Fibroblast of mammary gland (primary cell): ENCODE results near the gene ANKRD40CL.
A peak's percentile ranks its signal among the peaks of the same experiment; 100 is the strongest.

ENCODE experiments used
- DNase-seq: peaks from one replicate; pipeline ENCODE4 v3.0.0-alpha.2; 2010; ENCODE audit warnings: low read depth
- H3K4me3 ChIP-seq: 2 replicates; pipeline ENCODE4 v1.5.1; 2011; ENCODE audit warnings: low read depth, mild to moderate bottlenecking, low read length, moderate library complexity; ENCODE audit not compliant: control insufficient read depth
- TF ChIP-seq, protein P1 (sequence below): conservative IDR thresholded peaks from 2 replicates; pipeline ENCODE4 v1.5.1; 2011; ENCODE audit warnings: low read depth, low read length, inconsistent platforms; ENCODE audit not compliant: control insufficient read depth, insufficient read depth

Gene ANKRD40CL

DNA sequence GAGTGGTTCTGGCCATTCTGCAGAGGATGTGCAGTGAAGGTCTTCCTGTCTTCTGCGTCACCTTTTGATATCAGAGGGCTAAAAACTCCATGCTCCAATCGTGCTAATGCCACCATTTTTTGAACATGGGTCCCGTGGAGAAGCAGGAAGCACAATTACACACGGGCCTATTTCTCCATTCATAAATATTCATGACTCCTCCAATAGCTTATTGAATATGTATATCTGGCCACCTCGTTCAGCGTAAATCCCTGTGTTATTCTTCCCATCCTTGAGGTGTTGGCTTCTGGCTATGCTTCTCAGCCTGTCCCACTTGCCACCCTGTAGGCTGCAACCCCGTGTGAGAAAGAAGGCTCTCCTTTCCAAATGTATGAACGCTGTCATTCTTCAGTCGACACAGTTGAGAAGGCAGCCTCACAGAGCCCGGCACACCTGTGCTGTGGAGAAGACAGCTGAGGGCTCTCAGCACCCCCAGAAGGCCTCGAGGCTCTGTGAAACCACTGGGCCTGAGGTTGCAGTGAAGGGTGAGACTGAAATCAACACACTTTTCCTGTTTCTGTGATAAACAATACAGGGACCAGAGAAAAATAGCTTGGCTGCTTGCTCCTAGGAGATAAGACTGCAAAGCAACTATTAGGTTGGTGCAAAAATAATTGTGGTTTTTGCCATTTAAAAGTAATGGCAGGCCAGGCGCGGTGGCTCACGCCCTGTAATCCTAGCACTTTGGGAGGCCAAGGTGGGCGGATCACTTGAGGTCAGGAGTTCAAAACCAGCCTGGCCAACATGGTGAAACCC, 4.9 kb upstream of the ANKRD40CL start:
- no peak overlapping the region for H3K4me3 ChIP-seq
- DNase-seq: no peak
- TF ChIP-seq, protein P1, sequence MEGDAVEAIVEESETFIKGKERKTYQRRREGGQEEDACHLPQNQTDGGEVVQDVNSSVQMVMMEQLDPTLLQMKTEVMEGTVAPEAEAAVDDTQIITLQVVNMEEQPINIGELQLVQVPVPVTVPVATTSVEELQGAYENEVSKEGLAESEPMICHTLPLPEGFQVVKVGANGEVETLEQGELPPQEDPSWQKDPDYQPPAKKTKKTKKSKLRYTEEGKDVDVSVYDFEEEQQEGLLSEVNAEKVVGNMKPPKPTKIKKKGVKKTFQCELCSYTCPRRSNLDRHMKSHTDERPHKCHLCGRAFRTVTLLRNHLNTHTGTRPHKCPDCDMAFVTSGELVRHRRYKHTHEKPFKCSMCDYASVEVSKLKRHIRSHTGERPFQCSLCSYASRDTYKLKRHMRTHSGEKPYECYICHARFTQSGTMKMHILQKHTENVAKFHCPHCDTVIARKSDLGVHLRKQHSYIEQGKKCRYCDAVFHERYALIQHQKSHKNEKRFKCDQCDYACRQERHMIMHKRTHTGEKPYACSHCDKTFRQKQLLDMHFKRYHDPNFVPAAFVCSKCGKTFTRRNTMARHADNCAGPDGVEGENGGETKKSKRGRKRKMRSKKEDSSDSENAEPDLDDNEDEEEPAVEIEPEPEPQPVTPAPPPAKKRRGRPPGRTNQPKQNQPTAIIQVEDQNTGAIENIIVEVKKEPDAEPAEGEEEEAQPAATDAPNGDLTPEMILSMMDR: no peak

DNA sequence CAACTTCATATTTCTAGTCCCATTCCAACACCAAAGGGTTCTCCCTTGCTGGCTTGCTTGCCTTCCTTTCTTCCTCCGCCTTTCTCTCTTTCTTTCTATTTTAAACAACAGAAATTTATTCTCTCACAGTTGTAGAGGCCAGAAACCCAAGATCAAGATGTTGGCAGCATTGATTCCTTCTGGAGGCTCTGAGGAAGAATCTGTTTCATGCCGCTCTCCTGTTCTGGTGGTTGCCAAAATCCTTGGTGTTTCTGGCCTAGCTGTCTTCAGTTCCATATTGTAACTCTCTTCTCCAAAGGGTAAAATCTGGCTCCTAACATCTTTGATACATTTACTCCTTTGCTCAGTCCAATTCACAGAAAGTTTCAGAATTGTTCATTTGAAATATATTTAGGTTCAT, 3.0 kb upstream of the ANKRD40CL start:
- DNase-seq: no peak
- no peak overlapping the region for H3K4me3 ChIP-seq
- TF ChIP-seq, protein P1: no peak

DNA sequence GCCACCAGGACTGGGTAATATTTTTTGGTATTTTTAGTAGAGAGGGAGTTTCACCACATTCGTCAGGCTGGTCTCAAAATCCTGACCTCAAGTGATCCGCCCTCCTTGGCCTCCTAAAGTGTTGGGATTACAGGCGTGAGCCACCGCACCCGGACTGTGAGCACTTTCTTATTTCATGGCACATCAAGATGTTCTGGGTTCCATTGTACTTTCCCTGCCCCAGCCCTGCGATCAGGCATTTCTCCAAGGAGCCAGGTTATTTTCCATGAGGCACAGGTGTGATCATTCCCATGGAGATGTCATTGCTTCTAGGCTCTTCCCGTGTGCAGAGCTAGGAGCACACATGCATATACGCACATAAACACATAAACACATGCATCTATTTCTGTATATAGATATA, 2.6 kb upstream of the ANKRD40CL start:
- DNase-seq: no peak
- no peak overlapping the region for H3K4me3 ChIP-seq
- TF ChIP-seq, protein P1: no peak

DNA sequence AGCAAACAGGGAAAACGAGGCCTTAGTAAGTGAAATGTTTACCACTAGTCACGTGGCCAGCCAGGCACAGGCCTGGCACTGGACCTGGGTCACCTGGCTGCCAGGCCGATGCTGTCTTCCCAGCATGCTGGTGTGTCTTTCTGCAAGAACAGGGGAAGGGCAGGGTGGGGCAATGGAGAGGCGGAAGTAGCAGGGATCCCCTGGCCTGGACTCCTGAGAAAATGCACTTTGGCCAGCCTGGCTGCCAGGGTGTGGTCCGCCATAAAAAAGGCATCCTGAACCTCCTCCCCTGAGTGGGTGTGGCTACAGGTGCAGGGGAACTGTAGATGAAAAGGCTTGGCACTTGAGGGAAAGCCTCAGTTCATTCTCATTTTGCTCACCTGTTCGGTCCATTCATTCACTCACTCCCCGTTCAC, 1.0 kb upstream of the ANKRD40CL start:
- H3K4me3 ChIP-seq: no peak overlapping the region
- no peak for DNase-seq
- TF ChIP-seq, protein P1: no peak

DNA sequence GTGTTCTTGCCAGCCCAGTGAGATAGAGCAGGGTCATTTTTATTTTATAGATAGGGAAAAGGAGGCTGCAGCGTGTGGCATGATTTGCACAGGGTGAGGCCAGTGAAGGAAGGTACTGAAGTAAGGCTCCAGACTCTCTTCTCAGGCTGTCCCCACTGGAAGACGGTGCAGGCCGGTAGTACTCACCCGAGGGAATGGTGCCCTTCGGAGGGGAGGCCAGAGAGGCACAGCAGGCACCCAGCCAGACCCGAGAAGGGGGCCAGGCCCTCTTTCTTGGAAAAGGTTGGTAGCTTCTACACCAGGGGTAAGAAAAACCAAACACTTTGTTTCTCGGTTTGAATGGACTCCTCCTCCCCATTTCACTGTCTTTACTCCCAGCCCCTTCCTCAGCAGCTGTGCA, 288 bp downstream of the ANKRD40CL start:
- no peak for DNase-seq

DNA sequence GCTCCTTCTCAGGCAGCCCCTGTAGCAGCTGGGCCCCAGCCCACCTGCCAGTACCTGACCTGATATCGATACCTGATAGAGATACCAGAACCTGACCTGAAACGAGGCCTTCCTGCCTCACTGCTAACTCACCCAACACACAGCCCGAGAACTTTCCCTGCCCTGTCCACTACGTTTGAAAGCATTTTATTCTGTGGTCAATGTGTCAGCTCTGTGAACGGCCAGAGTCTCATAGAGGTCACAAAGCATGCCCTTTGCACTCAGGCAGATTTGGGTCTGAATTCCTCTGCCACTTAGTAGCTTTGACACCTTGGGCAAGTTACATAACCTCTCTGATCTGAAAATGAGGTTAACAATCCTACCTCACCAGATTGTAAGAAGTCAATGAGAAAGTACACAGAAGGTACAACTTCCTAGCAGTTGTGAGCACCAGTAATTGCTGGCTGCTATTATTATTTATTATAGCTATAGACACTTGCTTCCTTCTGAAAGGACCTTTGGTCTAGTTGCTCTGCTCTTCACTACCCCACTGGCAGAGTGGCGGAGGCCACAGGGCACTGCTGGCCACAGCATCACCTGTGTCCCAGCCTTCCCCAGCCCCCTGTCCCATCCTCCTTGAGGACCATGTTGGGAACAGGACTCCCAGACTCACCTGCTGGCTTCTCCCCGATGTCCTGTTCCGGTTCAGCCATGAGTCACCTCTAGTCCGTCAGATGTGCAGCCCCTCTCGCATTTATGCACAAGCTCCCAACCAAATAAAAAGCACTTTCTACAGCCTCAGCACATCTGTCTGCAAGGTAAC, 895 bp downstream of the ANKRD40CL start:
- no peak overlapping the region for H3K4me3 ChIP-seq
- TF ChIP-seq, protein P1: no peak
- DNase-seq: peak; percentile 12

More for the DNA sequence above, 288 bp downstream of the ANKRD40CL start:
- TF ChIP-seq, protein P1: no peak
- H3K4me3 ChIP-seq: no peak overlapping the region
